Lower leg skin (tissue), 3 donors: ENCODE data around the gene PLCG1.

ENCODE experiments used
- POLR2A ChIP-seq, 2 donors: fragments of 450-650 bp; IDR thresholded peaks; one replicate each; pipeline ENCODE4 v1.6.1; 2016 to 2017; ENCODE audit warnings: antibody characterized with exemption in 2 of 2, mild to moderate bottlenecking in 1 of 2, moderate library complexity in 1 of 2
- TF ChIP-seq, protein P1 (sequence below), 3 donors: fragments of 450-650 bp; IDR thresholded peaks; one replicate each; pipeline ENCODE4 v1.5.1; 2016; ENCODE audit warnings: antibody characterized with exemption in 3 of 3, mild to moderate bottlenecking in 3 of 3, moderate library complexity in 2 of 3

DNA sequence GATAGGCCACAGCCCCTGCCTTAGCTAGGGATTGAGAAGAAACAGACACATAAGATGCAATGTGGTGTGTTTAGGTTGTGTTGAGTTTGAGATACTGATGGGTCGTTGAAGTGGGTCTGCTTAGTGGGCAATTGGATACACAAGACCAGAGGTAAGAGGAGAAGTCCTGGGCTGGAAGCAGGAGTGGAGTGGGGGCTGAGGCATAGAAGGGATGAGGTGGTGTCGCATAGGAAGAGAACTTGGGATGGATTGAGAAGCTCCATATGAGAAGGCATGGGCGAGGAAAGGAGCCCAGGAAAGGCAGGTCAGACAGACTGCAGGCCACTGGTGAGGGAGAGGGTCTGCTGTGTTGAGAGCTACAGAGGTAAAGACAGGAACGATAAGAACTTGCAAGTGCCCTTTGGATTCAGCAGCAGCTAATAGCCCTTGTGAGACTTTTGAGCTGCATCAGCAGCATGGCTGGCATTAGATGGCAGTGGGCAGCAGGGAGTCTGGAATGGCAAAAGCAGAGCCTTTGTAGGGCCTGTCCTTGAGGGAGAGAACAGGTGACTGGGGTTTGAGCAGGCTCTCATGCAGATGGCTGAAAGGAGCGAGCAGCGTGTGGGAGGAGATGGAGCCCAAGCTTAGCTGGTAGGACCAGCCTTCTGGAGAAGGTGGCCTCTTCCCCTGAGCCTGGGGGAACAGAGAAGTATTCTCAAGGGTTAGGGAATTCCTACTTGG lies 33.2 kb downstream of the PLCG1 start:
- TF ChIP-seq, protein P1, sequence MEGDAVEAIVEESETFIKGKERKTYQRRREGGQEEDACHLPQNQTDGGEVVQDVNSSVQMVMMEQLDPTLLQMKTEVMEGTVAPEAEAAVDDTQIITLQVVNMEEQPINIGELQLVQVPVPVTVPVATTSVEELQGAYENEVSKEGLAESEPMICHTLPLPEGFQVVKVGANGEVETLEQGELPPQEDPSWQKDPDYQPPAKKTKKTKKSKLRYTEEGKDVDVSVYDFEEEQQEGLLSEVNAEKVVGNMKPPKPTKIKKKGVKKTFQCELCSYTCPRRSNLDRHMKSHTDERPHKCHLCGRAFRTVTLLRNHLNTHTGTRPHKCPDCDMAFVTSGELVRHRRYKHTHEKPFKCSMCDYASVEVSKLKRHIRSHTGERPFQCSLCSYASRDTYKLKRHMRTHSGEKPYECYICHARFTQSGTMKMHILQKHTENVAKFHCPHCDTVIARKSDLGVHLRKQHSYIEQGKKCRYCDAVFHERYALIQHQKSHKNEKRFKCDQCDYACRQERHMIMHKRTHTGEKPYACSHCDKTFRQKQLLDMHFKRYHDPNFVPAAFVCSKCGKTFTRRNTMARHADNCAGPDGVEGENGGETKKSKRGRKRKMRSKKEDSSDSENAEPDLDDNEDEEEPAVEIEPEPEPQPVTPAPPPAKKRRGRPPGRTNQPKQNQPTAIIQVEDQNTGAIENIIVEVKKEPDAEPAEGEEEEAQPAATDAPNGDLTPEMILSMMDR (IDR thresholded peaks at IDR 0.05): no peak
- no peak for TF ChIP-seq POLR2A (IDR thresholded peaks at IDR 0.05)
